HG02970 (cell line): Measurements from ENCODE around the gene PANX2.
"Not testable (repeated sequence)": the region's sequence is repeated elsewhere in the genome, so short reads cannot be mapped to it uniquely, and the experiment has no call there.

Source experiments
- ATAC-seq: cut with Tn5 transposase; IDR thresholded peaks from one replicate; pipeline ENCODE4 v1.9.1; 2021; ENCODE audit warnings: mild to moderate bottlenecking, moderate library complexity, moderate number of reproducible peaks; ENCODE audit not compliant: unreplicated experiment, low FRiP score

PANX2 gene

GRCh38 chr22:50197000-50197800, 26.7 kb downstream of the PANX2 start:
- no peak for ATAC-seq

DNA sequence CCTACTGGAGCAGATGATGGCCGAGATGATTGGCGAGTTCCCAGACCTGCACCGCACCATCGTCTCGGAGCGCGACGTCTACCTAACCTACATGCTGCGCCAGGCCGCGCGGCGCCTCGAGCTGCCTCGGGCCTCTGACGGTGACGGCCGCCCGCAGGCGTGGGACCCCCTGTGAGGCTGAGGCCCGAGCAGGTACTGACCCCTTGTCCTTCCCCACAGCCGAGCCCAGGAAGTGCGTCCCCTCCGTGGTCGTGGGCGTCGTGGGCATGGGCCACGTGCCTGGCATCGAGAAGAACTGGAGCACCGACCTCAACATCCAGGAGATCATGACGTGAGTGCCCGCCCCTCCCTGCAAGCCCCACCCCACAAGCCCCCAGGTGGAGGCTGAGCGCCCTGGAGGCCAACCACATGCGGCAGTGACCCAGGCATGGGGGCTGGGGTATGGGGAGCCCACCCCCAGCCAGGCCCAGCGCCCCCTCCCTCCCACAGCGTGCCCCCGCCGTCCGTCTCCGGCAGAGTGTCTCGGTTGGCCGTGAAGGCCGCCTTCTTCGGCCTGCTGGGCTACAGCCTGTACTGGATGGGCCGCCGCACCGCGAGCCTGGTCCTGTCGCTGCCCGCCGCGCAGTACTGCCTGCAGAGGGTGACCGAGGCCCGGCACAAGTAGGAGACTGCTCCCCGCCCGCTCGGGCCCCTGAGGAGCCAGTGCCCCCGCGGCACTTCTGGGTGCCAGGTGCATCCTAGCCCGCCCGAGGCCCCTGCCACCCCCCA, 27.5 kb downstream of the PANX2 start:
- no peak for ATAC-seq

- ATAC-seq = no peak
These were observed 28.1 kb downstream of the PANX2 start for GRCh38 chr22:50198624-50199017.

- no peak for ATAC-seq
These were observed 28.8 kb downstream of the PANX2 start for GRCh38 chr22:50199251-50199721.

- no peak for ATAC-seq
These were observed 29.4 kb downstream of the PANX2 start for GRCh38 chr22:50199829-50200460.

GRCh38 chr22:50200461-50201190, 30.1 kb downstream of the PANX2 start, which contains the start of gene SELENOO:
Gene SELENOO (plus strand): TSS chr22:50201011. CDS start chr22:50201037, 26 bp downstream.
- peak; percentile 67 for ATAC-seq

- peak; percentile 29 for ATAC-seq
These were observed 30.9 kb downstream of the PANX2 start for GRCh38 chr22:50201191-50202129.

DNA sequence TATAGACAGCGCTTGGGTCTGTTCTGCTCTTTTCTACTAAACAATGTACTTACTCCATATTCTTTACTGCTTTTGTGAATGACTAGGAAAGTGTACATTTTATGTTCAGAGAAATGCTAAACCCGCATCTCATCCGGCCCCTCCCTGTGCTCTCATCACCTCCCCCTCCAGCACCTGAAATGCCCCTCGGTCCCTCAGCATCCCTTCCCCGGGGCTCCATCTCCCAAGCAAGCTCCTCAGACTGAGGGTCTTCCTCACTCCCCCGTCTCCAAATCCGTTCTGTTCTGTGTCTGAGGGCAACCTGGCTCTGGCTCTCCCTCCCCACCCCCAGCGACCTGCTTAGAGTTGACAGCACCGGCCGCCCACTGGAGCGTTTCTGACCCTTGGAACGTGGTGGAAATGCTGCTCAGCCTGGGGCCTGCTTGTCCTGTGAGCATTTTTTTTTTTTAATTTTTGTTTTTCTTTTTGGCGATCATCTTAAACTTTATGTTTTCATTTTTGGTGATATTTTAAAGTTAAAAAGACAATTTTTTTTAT, 31.7 kb downstream of the PANX2 start:
- no peak for ATAC-seq

- ATAC-seq = no peak
These were observed 32.8 kb downstream of the PANX2 start for GRCh38 chr22:50203288-50203687.

- ATAC-seq = no peak
These were observed 34.0 kb downstream of the PANX2 start for GRCh38 chr22:50204571-50204970.

GRCh38 chr22:50204998-50205397, 34.5 kb downstream of the PANX2 start:
- ATAC-seq = not testable (repeated sequence)

- ATAC-seq = no peak
These were observed 35.4 kb downstream of the PANX2 start for GRCh38 chr22:50205781-50206569.

- ATAC-seq = no peak
These were observed 36.1 kb downstream of the PANX2 start for GRCh38 chr22:50206599-50206998.

GRCh38 chr22:50207383-50208140, 37.0 kb downstream of the PANX2 start:
- ATAC-seq = no peak

DNA sequence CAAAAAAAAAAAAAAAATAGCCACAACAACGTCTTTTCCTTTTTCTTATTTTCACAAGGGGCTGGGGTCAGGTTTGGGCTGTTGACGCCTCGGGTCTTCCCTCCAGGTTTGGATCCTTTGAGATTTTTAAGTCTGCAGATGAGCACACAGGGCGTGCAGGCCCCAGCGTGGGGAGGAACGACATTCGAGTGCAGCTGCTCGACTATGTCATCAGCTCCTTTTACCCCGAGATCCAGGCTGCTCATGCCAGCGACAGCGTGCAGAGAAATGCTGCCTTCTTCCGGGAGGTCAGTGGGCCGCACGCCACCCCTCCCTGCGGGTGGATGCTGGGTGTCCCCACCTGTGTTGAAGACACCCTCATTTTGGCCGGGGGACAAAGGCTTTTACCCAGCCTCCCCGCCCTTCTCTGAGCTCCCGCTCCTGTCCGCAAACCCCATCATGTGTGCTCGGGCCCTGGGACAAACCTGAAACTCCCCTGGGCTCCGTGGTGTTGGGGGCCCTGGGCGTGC, 38.0 kb downstream of the PANX2 start:
- ATAC-seq = no peak

DNA sequence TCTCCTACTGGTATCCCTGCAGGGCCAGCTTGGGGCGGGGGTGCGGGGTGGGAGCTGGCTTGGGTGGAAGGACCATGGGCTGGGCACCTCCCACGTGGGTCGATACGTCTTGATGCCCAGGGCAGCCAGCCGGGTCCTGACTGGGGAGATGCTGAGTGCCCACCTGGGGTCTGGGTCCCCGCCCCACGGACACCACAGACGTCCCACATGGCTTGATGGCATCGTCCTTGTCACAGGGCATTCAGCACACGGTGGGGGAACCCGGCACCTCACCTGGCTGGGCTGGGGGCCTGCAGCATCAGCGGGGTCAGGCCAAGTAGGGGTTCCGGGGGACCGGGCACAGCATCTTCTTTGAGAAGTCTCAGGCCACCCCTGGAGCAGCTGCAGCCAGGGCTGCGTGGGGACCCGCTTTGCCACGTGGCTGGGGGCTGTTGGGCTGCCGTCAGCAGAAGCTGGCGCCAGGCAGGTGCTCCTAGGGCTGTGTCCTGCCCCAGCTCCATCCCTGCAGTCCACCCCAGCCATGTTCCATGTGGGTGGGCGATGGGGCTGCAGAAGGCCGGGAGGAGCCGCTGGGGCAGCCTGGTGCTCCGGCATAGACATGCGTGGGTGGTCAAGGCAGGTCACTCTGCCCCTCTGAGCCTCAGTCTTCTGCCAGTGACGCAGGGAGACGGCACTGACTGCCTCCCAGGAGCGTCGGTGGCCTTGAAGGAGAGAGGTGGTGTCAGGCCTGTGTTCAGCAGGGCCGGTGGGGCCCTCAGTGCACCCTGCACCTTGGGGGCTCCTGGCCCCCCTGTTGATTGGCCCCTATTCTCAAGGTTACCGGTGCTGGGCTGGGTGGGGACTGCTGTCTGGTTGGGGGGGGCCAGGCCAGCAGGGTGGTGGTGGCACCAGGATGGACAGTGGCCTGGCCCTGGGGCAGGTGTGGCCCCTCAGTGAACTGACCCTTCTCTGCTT, 38.7 kb downstream of the PANX2 start:
- ATAC-seq = no peak
